Stimulated activated CD4-positive, alpha-beta T cell treated with anti-CD3 and anti-CD28 coated beads, TNF-alpha, amount 100 ng/mL, for 1 hour (primary cell): ENCODE results near the gene MEAF6.

Experiments
- DNase-seq, 3 donors: peaks; one replicate each; pipeline ENCODE4 v3.0.0-alpha.2; 2020; ENCODE audit warnings: low read depth in 3 of 3, low spot score in 1 of 3

Gene MEAF6

GRCh38 chr1:37474697-37475379 lies 39.7 kb downstream of the MEAF6 start:
- DNase-seq, result no peak

GRCh38 chr1:37474046-37474696 lies 40.4 kb downstream of the MEAF6 start, which contains the start of gene ZC3H12A:
Gene ZC3H12A (plus strand): TSS chr1:37474580. CDS start chr1:37475497, 917 bp downstream.
- DNase-seq, result peak; percentile 90 to 94 (median 91)

DNA sequence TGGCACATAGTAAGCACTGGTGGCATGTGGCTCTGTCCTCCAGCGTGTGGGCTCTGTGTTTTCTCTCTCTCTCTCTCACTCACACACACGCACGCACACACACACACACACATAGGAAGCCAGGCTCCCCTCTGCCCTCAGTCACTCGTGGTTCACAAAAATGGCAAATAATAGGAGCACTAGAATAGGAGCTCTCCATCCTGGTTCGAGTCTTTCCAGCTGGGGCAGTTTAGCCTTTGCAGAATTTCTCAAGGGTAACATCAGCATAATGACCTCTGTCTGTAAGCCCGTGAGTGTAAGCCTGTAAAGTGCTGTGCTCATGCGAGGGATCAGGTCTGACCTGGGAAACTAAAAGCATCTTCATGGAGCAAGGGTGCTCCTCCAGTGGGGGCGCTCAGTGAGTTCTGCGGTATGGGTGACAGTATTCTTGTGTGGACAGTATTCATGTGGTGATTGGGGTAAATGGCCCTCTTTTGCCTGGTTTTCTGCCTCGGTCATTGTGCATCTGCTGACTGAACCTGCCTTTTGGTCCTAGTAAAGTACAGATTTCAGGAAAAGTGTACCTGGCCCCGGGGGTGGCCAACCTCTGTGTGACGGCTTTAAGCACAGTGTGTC lies 41.0 kb downstream of the MEAF6 start:
- no peak for DNase-seq

DNA sequence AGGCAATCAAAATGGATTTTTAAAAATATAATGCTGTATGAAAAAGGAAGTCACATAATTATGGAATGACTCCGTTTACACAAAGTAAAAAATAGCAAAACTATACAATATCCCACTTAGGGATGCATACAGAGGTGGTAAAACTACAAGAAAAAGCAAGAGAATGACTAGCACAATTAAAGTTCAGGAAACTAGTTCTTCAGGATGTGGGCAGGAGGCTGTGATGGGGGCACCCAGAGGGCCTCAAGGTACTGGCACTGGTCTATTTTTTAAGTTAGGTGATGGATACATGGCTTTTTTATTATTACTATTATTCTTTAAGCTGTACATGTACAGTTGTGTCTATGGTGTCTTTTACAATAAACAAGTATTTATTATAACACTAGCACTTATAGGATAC lies 41.6 kb downstream of the MEAF6 start:
- no peak for DNase-seq

- DNase-seq, result no peak
These were observed 42.3 kb downstream of the MEAF6 start for GRCh38 chr1:37472281-37472680.

GRCh38 chr1:37471345-37472231 lies 43.0 kb downstream of the MEAF6 start:
- DNase-seq, result no peak

GRCh38 chr1:37469386-37469785 lies 45.2 kb downstream of the MEAF6 start:
- no peak for DNase-seq

- DNase-seq, result no peak
These were observed 46.5 kb downstream of the MEAF6 start for GRCh38 chr1:37468037-37468436.

GRCh38 chr1:37465593-37466517 lies 48.7 kb downstream of the MEAF6 start:
- no peak for DNase-seq

DNA sequence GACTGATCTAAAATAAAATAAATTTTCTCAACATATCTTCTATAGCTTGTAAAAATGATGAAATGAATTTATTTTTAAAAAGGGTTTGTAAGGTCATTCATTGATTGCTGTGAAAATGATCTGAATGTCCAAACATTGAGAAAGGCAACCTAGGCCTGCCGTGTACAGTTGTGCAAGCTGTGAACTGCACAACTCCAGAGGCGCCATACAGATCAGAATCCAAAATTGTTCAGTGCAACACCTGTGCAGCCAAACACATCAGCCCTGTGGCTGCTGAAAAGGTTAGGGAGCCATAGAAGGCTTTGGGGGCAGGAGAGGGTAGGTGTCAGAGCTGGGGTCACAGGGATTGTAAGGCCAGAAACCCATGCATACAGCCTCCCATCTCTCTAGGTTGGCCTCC lies 50.1 kb downstream of the MEAF6 start:
- DNase-seq, result no peak

DNA sequence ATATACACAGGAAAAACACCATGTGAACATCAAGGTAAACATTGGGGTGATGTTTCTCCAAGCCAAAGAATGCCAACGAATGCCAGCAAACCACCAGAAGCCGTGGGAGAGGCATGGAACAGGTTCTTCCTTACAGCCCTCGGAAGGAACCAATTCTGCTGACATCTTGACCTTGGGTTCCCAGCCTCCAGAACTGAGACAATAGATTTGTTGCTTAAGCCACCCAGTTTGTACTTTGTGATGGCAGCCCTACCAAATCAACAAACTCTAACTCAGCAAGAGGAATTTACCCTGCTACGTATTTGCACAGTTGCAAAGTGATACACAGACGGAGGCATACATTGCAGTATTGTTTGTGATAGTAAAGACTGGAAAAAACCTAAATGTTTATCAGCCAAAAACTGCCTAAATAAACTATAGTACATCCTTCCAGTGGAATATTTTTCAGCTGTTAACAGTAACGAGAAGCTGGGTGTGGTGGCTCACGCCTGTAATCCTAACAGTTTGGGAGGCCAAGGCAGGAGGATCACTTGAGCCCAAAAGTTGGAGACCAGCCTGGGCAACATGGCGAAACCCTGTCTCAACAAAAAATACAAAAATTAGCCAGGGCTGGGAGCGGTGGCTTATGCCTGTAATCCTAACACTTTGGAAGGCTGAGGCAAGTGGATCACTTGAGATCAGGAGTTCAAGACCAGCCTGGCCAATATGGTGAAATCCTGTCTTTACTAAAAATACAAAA lies 52.7 kb downstream of the MEAF6 start:
- no peak for DNase-seq

DNA sequence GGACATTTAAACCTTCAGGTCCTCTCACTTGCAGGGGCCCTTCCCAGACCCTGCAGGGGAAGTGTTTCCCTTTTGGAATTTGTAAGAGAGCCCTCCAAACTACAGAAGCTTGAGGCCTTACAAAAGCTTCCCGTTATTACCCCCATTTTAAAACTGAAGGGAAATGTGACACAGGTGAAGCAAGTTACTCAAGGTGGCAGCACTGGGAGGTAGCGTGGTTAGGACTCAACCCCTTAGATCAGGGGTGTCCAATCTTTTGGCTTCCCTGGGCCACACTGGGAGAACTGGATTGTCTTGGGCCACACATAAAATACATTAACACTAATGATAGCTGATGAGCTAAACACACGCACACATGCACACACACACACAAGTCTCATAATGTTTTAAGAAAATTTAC lies 56.0 kb downstream of the MEAF6 start:
- no peak for DNase-seq

- no peak for DNase-seq
These were observed 58.0 kb downstream of the MEAF6 start for GRCh38 chr1:37456614-37457013.

GRCh38 chr1:37455516-37455915 lies 59.0 kb downstream of the MEAF6 start:
- DNase-seq, result no peak

GRCh38 chr1:37453647-37454046 lies 60.9 kb downstream of the MEAF6 start:
- DNase-seq, result no peak

- no peak for DNase-seq
These were observed 62.1 kb downstream of the MEAF6 start for GRCh38 chr1:37452416-37452815.

- no peak for DNase-seq
These were observed 64.6 kb downstream of the MEAF6 start for GRCh38 chr1:37449936-37450335.

- DNase-seq, result no peak
These were observed 65.7 kb downstream of the MEAF6 start for GRCh38 chr1:37448691-37449417.

DNA sequence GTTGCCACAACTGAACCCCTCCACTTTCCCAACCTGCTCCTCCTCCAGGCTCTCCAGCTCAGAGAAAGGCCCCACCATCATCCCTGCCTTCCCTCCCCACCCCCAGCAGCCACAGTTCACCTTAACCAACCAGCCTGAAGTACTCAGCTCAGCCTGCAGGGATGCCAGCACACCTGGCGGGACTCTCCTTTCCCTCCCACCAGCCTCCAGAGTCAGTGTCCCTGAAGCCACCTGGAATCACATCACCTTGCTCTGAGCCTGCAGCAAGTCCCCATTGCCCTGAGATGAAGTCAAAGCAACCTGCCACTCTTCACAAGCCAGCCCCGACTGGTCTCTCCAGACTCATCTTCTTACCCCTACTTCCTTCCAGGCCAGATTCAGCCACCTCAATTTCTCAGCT lies 66.4 kb downstream of the MEAF6 start:
- no peak for DNase-seq
